Motor neuron (in vitro differentiated cells): Measurements from ENCODE around the gene ATXN7L1. TPM values are rescaled to one million over a fixed set of nuclear protein-coding genes. Genes with fewer than 3 reads are reported as not detected.
A peak's percentile ranks its signal among the peaks of the same experiment; 100 is the strongest.

Source experiments
- ATAC-seq, 8 experiments: fragments of 200-7000 bp; cut with Tn5 transposase; replicated peaks in 6 of 8; 2 replicates each; pipeline ENCODE4 v1.8.0; 2021; ENCODE audit warnings: mild to moderate bottlenecking in 8 of 8, moderate library complexity in 8 of 8
- H3K27ac ChIP-seq, 2 donors: fragments of 250-450 bp; sonication (Bioruptor Pico); 2 replicates each; pipeline ENCODE4 v1.9.0; 2021; ENCODE audit warnings: antibody characterized with exemption in 2 of 2, mild to moderate bottlenecking in 2 of 2, moderate library complexity in 1 of 2
- H3K4me1 ChIP-seq, 2 donors: fragments of 250-450 bp; sonication (Bioruptor Pico); replicated peaks in 1 of 2; 2 replicates each; pipeline ENCODE4 v1.6.1; 2021; ENCODE audit warnings: antibody characterized with exemption in 2 of 2, mild to moderate bottlenecking in 2 of 2, moderate library complexity in 1 of 2
- H3K4me3 ChIP-seq, 5 donors: fragments of 250-450 bp; sonication (Bioruptor Pico); 2 replicates each; pipeline ENCODE4 v1.9.0; 2021; ENCODE audit warnings: antibody characterized with exemption in 5 of 5, mild to moderate bottlenecking in 5 of 5, moderate library complexity in 4 of 5
- WGBS, 10 experiments: fragments of 450-650 bp; shearing (Covaris generic); methylation state at CpG; one replicate each; pipeline ENCODE4 v1.0.0; 2022; 5-methylcytosine and 5-hydroxymethylcytosine counted together
- in situ Hi-C, 9 experiments: fragments of 400-800 bp; cut with MboI; loops; one replicate each; pipeline ENCODE4 v1.15.0; 2021; ENCODE audit warnings: low sequenced_read_pairs in 9 of 9, low pct_unique_long_range_greater_than_20kb in 2 of 9; ENCODE audit not compliant: unreplicated experiment in 9 of 9
- total RNA-seq, 8 experiments: library from RNA; unstranded; fragments of 300-600 nt; gene quantifications; 2 replicates each; pipeline versions ENCODE4 v1.2.3 to v1.2.4, GENCODE V29; 2022

Gene ATXN7L1
- total RNA-seq, 8 experiments from 2014 or later = 6.5 to 23.7 (median 10.6) TPM

- Histone ChIP-seq H3K27ac (no peak overlapping the region), H3K4me3 (no peak overlapping the region), H3K4me1 (peaks cover 6 to 8% of the 10 kb centered on the region in 2 donors)
- in situ Hi-C loops = no loop called here
- no peak for ATAC-seq
Observed at GRCh38 chr7:105814481-105814880, 61.9 kb downstream of the ATXN7L1 start.

- no peak overlapping the region for H3K27ac ChIP-seq
- no peak overlapping the region for H3K4me3 ChIP-seq
- 53 to 100% (median 100%) methylated on average over 1 to 4 of the region's 6 CpGs; no CpG with 5 or more reads in 2 of the 10 experiments for WGBS, 10 experiments
- peaks cover 15 to 16% of the 10 kb centered on the region in 2 donors for H3K4me1 ChIP-seq
- no peak for ATAC-seq
- in situ Hi-C loops = no loop called here
Observed at GRCh38 chr7:105811189-105811847, 65.1 kb downstream of the ATXN7L1 start.

GRCh38 chr7:105810556-105810955, 65.8 kb downstream of the ATXN7L1 start:
- WGBS, 10 experiments = 80 to 100% (median 94%) methylated on average over 1 to 8 of the region's 8 CpGs; no CpG with 5 or more reads in 2 of the 10 experiments
- in situ Hi-C loops = no loop called here
- no peak overlapping the region for H3K27ac ChIP-seq
- H3K4me3 ChIP-seq = no peak overlapping the region
- ATAC-seq = no peak
- H3K4me1 ChIP-seq = peaks cover 17 to 23% of the 10 kb centered on the region in 2 donors

GRCh38 chr7:105808703-105809590, 67.5 kb downstream of the ATXN7L1 start:
- WGBS, 10 experiments = 76 to 100% (median 90%) methylated on average over 1 to 8 of the region's 8 CpGs
- in situ Hi-C loops = no loop called here
- Histone ChIP-seq H3K27ac (no peak overlapping the region), H3K4me3 (no peak overlapping the region), H3K4me1 (peaks cover 32 to 33% of the 10 kb centered on the region in 2 donors)
- ATAC-seq = peak in 2 of 8 experiments; percentile 66 to 73

- Histone ChIP-seq H3K4me3 (no peak overlapping the region), H3K27ac (no peak overlapping the region), H3K4me1 (peaks cover 34 to 35% of the 10 kb centered on the region in 2 donors)
- in situ Hi-C loops = no loop called here
- no peak for ATAC-seq
- WGBS, 10 experiments = 100% methylated on average over 1 of the region's 1 CpG; no CpG with 5 or more reads in 7 of the 10 experiments
Observed at GRCh38 chr7:105808209-105808608, 68.2 kb downstream of the ATXN7L1 start.

DNA sequence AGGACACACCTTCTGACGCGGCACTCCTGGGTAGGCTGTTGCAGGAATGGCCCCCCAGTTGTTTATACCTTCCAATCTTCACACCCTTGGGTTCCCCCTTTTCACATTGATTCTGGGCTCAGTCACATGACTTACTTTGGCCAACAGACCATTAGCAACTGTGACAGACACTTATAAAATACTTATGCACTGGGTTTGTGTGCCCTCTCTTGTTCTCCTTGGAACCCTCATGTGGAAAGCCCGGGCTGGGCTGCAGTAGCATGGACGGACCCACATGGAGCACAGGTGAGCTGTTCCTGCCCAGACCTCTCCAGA, 69.0 kb downstream of the ATXN7L1 start:
- Histone ChIP-seq H3K4me1 (peaks cover 34 to 35% of the 10 kb centered on the region in 2 donors), H3K4me3 (no peak overlapping the region), H3K27ac (no peak overlapping the region)
- 83 to 100% (median 100%) methylated on average over 2 to 4 of the region's 4 CpGs; no CpG with 5 or more reads in 6 of the 10 experiments for WGBS, 10 experiments
- ATAC-seq = no peak
- in situ Hi-C loops = no loop called here

- in situ Hi-C loops = no loop called here
- Histone ChIP-seq H3K27ac (peak overlapping the region in 1 of 2 donors; percentile 47), H3K4me3 (no peak overlapping the region), H3K4me1 (peaks cover 34 to 35% of the 10 kb centered on the region in 2 donors)
- 0 to 100% (median 83%) methylated on average over 1 to 5 of the region's 5 CpGs; no CpG with 5 or more reads in 3 of the 10 experiments for WGBS, 10 experiments
- ATAC-seq = peak in 7 of 8 experiments; percentile 32 to 95 (median 57)
Observed at GRCh38 chr7:105806592-105807447, 69.6 kb downstream of the ATXN7L1 start.

GRCh38 chr7:105805447-105806019, 70.9 kb downstream of the ATXN7L1 start:
- Histone ChIP-seq H3K4me3 (no peak overlapping the region), H3K27ac (peak overlapping the region in 1 of 2 donors; percentile 47), H3K4me1 (peaks cover 34 to 35% of the 10 kb centered on the region in 2 donors)
- 33 to 100% (median 39%) methylated on average over 1 to 7 of the region's 11 CpGs; no CpG with 5 or more reads in 3 of the 10 experiments for WGBS, 10 experiments
- in situ Hi-C loops = no loop called here
- ATAC-seq = peak in 5 of 8 experiments; percentile 73 to 88 (median 86)

DNA sequence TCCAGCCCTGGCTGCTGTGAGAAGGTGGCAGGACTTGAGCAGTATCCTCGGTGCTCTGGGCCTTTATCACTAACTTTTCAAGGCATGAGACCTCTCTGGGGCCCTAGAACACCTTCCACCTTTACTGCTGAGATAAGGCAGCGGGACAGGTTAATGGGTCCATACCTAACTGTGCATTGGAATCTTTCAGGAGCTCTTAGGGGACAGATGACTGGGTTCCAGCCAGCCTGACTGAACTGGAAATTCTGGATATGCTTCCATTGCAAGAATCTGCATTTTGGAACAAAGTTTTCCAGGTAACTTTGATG, 73.0 kb downstream of the ATXN7L1 start:
- WGBS, 10 experiments = 100% methylated on average over 1 to 2 of the region's 2 CpGs; no CpG with 5 or more reads in 7 of the 10 experiments
- Histone ChIP-seq H3K4me1 (peaks cover 34 to 35% of the 10 kb centered on the region in 2 donors), H3K27ac (no peak overlapping the region), H3K4me3 (no peak overlapping the region)
- ATAC-seq = no peak
- in situ Hi-C loops = no loop called here

DNA sequence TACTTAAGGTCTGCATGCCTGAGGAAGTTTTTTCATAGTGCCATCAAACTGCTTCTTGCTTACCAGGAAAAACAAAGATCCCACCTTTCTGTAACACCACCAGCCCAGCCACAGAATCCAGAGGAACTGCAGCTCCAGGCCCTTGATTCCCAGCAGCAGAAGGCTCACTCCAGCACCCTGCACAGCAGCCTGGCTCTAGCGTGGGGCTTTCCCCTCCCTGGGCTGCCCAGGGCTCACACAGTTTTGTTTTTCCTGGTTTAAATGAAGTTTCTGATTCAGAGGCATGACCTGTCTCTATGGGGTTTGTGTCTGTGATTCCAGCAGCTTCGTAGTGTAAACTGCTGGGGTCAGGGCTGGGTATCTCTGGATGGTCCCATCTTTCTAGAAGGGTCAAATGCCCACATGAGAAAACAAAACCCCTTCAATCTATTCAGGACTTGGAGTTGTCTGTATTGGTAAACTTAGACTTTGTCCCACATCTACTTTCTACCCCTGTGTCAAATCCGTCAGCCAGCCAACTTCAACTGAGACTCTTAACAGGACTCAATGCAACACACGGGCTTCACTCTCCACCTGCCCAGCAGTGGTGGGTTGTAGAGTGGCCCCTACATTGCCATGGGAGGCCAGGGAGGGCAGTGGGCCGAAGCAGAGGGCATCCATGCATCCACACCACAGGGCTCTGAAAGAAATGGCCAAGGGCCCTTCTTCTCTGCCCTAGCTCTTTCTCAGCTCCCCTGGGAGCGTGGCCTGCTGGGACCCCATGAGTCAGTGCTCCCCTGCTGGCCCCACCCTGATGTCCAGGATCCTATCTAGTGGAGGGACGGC, 73.6 kb downstream of the ATXN7L1 start:
- ATAC-seq = peak in 1 of 8 experiments; percentile 69
- H3K27ac ChIP-seq = no peak overlapping the region
- H3K4me1 ChIP-seq = peaks cover 35 to 36% of the 10 kb centered on the region in 2 donors
- in situ Hi-C loops = no loop called here
- H3K4me3 ChIP-seq = no peak overlapping the region
- 40 to 100% (median 80%) methylated on average over 1 to 3 of the region's 7 CpGs for WGBS, 10 experiments

GRCh38 chr7:105800849-105801534, 75.4 kb downstream of the ATXN7L1 start:
- no peak for ATAC-seq
- in situ Hi-C loops = no loop called here
- H3K27ac ChIP-seq = no peak overlapping the region
- WGBS, 10 experiments = 74 to 100% (median 90%) methylated on average over 2 to 5 of the region's 6 CpGs; no CpG with 5 or more reads in 3 of the 10 experiments
- H3K4me1 ChIP-seq = peaks cover 27 to 32% of the 10 kb centered on the region in 2 donors
- H3K4me3 ChIP-seq = no peak overlapping the region
